Neural progenitor cell (in vitro differentiated cells): ENCODE results near the gene PJVK.

Source experiments
- CTCF ChIP-seq: fragments of 200-600 bp; sonication (generic); IDR thresholded peaks from 2 replicates; pipeline ENCODE4 v1.5.1; 2017; ENCODE audit warnings: antibody characterized with exemption, mild to moderate bottlenecking
- EZH2 ChIP-seq: fragments of 200-600 bp; sonication (generic); IDR thresholded peaks from 2 replicates; pipeline ENCODE4 v1.6.1; 2017; ENCODE audit warnings: antibody characterized with exemption, mild to moderate bottlenecking, moderate library complexity
- EZH2phosphoT487 ChIP-seq: fragments of 200-600 bp; sonication (generic); IDR thresholded peaks from 2 replicates; pipeline ENCODE4 v1.6.1; 2017; ENCODE audit warnings: antibody characterized with exemption

GRCh38 chr2:178425255-178425827 is 25.8 kb upstream of the PJVK start:
- TF ChIP-seq CTCF (no peak), EZH2phosphoT487 (no peak), EZH2 (no peak)
